ENCODE results near the gene KLK15.

The KLK15 gene

DNA sequence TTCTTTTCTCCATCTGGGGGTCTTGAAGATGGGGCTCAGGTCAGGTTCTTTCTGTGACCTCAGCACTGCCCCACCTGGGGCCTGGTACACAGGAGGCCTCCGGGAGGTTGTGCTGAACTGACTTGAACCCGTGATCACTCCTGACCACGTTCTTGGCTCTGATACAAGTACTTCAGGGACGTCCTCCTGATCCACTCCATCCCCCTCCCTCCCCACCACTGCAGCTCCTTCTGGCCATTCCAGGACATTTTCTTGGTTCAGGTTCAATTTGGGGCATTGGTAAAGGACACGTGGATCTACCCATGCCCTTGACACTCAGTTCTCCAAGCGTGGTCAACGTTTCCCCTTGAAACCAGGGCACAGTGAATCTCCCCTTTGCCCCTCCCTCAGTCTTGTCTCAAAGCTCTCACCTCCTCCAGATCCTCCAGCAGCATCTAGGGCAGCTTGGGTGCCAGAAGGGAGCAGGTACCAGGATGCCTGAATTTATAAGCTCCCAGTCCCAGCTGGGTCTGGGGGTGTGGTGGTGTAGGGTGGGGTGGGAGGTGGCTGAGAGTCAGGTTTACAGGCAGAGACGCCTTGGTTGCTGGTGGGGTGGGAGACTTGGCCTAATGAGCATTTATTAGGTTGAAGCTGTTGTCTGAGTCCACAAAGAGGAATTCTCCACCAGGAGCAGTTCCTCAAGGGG lies at the start of gene KLK15:
Gene KLK15 (minus strand): TSS at position 458 of the 685 bp plus-strand sequence. CDS start 2,082 bp downstream, outside the sequence.
- in situ Hi-C loops (cut with MboI; ENCODE audit: low sequenced_read_pairs), result no loop called here

DNA sequence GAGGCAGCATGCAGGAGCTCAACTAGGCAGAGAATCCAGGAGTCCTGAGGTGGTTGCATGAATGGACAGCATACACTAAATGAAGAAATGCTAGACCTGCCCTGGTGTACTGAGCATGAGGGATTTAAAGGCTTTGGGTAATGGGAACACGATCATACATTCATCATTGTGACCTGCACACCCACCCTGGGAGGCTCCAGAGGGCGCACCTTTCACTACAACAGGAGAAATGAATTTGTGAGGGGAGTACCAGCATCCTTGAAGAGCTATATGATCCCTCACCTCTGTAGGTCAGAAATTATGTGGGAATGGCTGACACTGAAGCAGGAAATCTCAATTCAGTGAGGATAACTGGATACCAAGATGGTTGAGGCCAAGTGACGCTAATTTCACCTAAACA lies 48.8 kb upstream of the KLK15 start:
- in situ Hi-C loops (cut with MboI; ENCODE audit: low sequenced_read_pairs), result no loop called here

- in situ Hi-C loops (cut with MboI; ENCODE audit: low sequenced_read_pairs), result no loop called here
These were observed 46.9 kb upstream of the KLK15 start for GRCh38 chr19:50880241-50880640.

DNA sequence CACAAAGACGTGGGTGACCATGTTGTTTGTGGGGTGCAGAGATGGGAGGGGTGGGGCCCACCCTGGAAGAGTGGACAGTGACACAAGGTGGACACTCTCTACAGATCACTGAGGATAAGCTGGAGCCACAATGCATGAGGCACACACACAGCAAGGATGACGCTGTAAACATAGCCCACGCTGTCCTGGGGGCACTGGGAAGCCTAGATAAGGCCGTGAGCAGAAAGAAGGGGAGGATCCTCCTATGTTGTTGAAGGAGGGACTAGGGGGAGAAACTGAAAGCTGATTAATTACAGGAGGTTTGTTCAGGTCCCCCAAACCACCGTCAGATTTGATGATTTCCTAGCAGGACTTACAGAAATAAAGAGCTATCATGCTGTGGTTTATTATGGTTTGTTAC lies 45.5 kb upstream of the KLK15 start:
- in situ Hi-C loops (cut with MboI; ENCODE audit: low sequenced_read_pairs), result no loop called here

- in situ Hi-C loops (cut with MboI; ENCODE audit: low sequenced_read_pairs), result no loop called here
These were observed 44.0 kb upstream of the KLK15 start for GRCh38 chr19:50877338-50877737.

- in situ Hi-C loops (cut with MboI; ENCODE audit: low sequenced_read_pairs), result no loop called here
These were observed 43.1 kb upstream of the KLK15 start for GRCh38 chr19:50876456-50876855.

DNA sequence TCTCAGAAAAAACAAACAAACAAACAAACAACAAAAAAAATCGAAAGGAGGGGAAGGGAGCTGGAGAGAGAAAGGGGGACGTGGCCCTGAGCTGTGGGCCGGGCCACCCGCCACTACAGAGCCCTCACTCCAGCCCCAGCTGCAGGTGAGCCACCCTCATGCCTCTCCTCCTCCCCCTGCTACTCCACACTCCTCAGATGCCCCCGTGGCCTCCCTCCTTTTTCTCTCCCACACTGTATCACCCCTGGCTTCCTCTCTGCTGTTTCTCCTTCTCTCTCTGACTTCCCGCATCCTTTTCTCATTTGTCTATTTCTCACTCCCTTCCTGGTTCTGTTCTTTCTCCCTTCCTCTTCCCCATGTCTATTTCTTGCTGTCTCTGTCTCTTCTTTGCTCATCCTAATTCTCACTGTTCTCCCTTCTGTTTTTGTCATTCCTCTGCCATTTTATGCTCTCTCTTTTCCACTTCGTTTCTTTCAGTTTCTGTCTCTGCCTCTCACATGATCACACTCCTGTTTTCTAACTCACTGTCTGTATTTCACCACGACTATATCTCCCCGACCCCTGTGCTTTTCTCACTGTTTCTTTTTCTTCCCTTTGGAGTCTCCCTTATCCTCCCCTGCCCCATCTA lies 42.5 kb upstream of the KLK15 start:
- in situ Hi-C loops (cut with MboI; ENCODE audit: low sequenced_read_pairs), result no loop called here

- in situ Hi-C loops (cut with MboI; ENCODE audit: low sequenced_read_pairs), result no loop called here
These were observed 40.8 kb upstream of the KLK15 start for GRCh38 chr19:50874211-50874610.

DNA sequence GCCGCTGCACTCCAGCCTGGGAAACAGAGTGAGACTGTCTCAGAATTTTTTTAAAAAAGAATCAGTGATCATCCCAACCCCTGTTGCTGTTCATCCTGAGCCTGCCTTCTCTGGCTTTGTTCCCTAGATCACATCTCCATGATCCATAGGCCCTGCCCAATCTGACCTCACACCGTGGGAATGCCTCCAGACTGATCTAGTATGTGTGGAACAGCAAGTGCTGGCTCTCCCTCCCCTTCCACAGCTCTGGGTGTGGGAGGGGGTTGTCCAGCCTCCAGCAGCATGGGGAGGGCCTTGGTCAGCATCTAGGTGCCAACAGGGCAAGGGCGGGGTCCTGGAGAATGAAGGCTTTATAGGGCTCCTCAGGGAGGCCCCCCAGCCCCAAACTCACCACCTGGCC lies 39.7 kb upstream of the KLK15 start, which contains the start of gene KLK2:
Gene KLK2 (plus strand): TSS at position 384 of the 400 bp plus-strand sequence. CDS start 35 bp downstream, outside the sequence.
- in situ Hi-C loops (cut with MboI; ENCODE audit: low sequenced_read_pairs), result no loop called here

DNA sequence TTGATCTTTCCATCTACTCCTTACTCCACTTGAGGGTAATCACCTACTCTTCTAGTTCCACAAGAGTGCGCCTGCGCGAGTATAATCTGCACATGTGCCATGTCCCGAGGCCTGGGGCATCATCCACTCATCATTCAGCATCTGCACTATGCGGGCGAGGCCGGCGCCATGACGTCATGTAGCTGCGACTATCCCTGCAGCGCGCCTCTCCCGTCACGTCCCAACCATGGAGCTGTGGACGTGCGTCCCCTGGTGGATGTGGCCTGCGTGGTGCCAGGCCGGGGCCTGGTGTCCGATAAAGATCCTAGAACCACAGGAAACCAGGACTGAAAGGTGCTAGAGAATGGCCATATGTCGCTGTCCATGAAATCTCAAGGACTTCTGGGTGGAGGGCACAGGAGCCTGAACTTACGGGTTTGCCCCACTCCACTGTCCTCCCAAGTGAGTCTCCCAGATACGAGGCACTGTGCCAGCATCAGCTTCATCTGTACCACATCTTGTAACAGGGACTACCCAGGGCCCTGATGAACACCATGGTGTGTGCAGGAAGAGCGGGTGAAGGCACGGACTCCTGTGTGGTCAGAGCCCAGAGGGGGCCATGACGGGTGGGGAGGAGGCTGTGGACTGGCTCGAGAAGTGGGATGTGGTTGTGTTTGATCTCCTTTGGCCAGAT lies 37.2 kb upstream of the KLK15 start:
- in situ Hi-C loops (cut with MboI; ENCODE audit: low sequenced_read_pairs), result no loop called here

GRCh38 chr19:50869479-50869878 lies 36.1 kb upstream of the KLK15 start:
- in situ Hi-C loops (cut with MboI; ENCODE audit: low sequenced_read_pairs), result no loop called here

GRCh38 chr19:50861496-50862286 lies 28.3 kb upstream of the KLK15 start:
- in situ Hi-C loops (cut with MboI; ENCODE audit: low sequenced_read_pairs), result no loop called here

DNA sequence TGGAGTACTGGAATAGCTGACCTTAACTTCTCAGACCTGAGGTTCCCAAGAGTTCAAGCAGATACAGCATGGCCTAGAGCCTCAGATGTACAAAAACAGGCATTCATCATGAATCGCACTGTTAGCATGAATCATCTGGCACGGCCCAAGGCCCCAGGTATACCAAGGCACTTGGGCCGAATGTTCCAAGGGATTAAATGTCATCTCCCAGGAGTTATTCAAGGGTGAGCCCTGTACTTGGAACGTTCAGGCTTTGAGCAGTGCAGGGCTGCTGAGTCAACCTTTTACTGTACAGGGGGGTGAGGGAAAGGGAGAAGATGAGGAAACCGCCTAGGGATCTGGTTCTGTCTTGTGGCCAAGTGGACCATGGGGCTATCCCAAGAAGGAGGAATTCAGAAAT lies 27.6 kb upstream of the KLK15 start:
- in situ Hi-C loops (cut with MboI; ENCODE audit: low sequenced_read_pairs), result no loop called here

DNA sequence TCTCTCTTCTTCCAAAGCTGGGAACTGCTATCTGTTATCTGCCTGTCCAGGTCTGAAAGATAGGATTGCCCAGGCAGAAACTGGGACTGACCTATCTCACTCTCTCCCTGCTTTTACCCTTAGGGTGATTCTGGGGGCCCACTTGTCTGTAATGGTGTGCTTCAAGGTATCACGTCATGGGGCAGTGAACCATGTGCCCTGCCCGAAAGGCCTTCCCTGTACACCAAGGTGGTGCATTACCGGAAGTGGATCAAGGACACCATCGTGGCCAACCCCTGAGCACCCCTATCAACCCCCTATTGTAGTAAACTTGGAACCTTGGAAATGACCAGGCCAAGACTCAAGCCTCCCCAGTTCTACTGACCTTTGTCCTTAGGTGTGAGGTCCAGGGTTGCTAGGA lies 26.5 kb upstream of the KLK15 start:
- in situ Hi-C loops (cut with MboI; ENCODE audit: low sequenced_read_pairs), result no loop called here

DNA sequence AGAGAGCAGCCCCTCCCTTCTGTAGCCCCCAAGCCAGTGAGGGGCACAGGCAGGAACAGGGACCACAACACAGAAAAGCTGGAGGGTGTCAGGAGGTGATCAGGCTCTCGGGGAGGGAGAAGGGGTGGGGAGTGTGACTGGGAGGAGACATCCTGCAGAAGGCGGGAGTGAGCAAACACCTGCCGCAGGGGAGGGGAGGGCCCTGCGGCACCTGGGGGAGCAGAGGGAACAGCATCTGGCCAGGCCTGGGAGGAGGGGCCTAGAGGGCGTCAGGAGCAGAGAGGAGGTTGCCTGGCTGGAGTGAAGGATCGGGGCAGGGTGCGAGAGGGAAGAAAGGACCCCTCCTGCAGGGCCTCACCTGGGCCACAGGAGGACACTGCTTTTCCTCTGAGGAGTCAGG lies 25.5 kb upstream of the KLK15 start:
- in situ Hi-C loops (cut with MboI; ENCODE audit: low sequenced_read_pairs), result no loop called here

GRCh38 chr19:50857366-50857765 lies 24.0 kb upstream of the KLK15 start:
- in situ Hi-C loops (cut with MboI; ENCODE audit: low sequenced_read_pairs), result no loop called here

- in situ Hi-C loops (cut with MboI; ENCODE audit: low sequenced_read_pairs), result no loop called here
These were observed 21.4 kb upstream of the KLK15 start, which contains the start of gene KLK3 for GRCh38 chr19:50854636-50855410. TSS of gene KLK3 (plus strand) at chr19:50854915. CDS start at chr19:50854956, 41 bp downstream.

DNA sequence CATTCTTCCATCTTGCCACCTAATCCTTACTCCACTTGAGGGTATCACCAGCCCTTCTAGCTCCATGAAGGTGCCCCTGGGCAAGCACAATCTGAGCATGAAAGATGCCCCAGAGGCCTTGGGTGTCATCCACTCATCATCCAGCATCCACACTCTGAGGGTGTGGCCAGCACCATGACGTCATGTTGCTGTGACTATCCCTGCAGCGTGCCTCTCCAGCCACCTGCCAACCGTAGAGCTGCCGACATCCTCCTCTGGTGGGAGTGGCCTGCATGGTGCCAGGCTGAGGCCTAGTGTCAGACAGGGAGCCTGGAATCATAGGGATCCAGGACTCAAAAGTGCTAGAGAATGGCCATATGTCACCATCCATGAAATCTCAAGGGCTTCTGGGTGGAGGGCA lies 18.2 kb upstream of the KLK15 start:
- in situ Hi-C loops (cut with MboI; ENCODE audit: low sequenced_read_pairs), result no loop called here

DNA sequence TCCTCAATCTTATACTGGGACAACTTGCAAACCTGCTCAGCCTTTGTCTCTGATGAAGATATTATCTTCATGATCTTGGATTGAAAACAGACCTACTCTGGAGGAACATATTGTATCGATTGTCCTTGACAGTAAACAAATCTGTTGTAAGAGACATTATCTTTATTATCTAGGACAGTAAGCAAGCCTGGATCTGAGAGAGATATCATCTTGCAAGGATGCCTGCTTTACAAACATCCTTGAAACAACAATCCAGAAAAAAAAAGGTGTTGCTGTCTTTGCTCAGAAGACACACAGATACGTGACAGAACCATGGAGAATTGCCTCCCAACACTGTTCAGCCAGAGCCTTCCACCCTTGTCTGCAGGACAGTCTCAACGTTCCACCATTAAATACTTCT lies 17.4 kb upstream of the KLK15 start:
- in situ Hi-C loops (cut with MboI; ENCODE audit: low sequenced_read_pairs), result no loop called here

DNA sequence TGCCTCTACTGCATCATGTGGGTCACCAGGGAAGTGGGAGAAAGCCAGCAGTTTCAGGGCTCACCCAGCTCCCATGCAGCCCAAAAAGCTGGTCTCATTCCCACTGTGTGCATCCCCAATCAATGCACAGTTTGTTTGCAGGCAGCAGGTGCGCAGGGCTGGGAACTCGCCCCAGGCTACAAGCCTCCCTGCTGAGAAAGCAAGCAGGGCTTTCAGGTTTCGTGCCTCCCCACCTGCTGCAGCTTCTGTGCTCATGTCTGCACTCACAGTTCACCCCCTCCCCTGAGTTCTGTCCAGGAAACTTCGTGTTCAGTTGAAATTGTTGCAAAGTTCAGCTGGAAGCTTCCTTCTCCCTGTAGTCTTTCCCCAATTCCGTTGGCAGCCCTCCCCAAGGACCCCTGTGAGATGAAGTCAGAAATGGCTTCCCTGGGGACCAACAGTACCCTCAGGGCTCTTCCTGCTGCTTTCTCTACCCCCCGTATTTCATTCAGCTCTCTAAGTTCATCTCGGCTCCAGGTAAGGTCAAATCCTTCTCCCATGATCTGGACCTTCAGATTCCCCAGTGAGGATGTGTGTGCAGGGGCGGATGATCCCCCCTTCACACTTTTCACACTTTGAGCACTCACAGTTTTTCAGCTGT lies 11.0 kb upstream of the KLK15 start:
- in situ Hi-C loops (cut with MboI; ENCODE audit: low sequenced_read_pairs), result no loop called here

Data from HL-60/S4 treated with retinoic acid at 250 ng/mL for 4 days and 3 days (cell line).